HG02870 (cell line): ENCODE data around the gene ULK2.
A peak's percentile ranks its signal among the peaks of the same experiment; 100 is the strongest.
"Not testable (repeated sequence)": the region's sequence is repeated elsewhere in the genome, so short reads cannot be mapped to it uniquely, and the experiment has no call there.

Experiments
- ATAC-seq: cut with Tn5 transposase; IDR thresholded peaks from one replicate; pipeline ENCODE4 v1.9.1; 2021; ENCODE audit warnings: mild to moderate bottlenecking, moderate library complexity; ENCODE audit not compliant: unreplicated experiment

Gene ULK2

DNA sequence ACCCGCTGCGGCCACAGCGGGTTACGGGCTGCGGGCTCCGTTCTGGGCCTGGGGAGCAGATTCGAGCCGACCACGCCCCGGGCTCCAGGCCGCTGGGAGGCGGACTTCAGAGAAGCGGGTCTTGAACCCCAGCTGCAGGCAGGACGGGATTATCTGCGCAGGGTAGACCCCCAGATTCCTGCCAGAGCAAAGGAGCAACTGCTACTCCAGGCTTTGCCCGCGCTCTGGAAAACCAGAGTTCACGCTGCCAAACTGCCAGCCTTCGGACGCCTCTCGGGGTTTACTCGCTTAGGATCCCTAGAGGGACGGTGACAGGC is 301 bp upstream of the ULK2 start:
- no peak for ATAC-seq

DNA sequence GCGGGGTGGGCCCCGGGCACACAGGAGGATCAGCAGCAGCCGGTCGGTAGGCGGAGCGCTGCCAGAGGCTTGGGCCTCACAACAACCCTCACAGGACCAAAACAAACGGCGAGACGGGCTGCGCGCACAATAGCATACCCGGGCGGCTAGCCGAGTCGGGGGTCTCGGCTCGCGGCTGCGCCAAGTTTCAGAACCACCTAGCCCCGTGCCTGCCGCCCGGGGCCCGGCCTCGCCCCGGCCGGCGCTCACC is 732 bp downstream of the ULK2 start:
- peak; percentile 42 for ATAC-seq

DNA sequence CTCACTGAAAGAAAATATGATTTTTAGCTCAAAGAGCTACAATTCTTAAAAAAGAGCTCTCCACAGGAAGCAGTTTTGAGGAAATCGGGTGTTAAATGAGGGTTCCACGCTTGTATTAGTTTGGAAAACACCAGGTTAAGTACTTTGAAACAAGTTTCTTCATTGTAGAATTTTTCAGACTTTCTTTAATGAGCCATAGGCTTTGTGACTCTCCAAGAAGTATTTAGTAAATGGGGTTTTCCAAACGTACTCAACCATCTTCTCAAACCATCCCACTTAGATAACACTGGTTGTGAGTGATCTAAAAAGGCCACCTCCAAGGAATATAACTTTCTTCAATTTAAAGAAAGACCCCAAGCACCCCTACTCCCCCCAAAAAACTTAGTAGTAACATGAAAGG is 2.7 kb downstream of the ULK2 start:
- no peak for ATAC-seq

DNA sequence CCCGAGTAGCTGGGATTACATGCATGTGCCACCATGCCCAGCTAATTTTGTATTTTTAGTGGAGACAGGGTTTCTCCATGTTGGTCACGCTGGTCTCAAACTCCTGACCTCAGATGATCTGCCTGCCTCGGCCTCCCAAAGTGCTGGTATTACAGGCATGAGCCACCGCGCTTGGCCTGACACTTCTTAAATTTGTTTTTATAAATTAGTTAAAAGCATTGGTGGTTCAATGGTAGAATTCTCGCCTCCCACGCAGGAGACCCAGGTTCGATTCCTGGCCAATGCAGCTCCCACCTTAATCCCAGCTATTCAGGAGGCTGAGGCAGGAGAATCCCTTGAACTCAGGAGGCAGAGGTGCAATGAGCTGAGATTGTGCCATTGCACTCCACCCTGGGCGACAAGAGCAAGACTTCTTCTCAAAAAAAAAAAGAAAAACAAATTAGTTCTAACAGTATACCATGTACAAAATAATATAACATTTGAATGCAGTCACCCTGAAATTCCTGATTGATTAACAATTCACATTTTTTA is 7.0 kb downstream of the ULK2 start:
- ATAC-seq, result not testable (repeated sequence)

DNA sequence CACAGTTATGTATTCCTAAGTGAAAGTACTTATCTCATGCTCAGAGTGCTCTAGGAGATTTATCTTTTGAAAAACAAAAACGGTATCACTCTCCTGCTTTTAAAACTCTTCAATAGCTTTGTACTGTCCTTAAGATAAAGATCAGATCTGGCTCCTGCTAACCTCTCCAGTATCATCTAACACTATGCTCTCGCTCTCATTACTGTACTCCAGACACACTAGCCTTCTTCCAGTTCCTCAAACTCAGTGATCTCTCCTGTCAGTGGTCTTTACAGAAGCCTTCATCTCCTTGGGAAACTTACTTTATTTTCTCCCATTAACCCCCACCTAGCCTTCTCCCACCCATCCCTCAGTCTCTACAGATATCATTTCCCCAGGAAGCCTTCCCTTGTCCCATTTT is 10.1 kb downstream of the ULK2 start:
- ATAC-seq, result no peak

DNA sequence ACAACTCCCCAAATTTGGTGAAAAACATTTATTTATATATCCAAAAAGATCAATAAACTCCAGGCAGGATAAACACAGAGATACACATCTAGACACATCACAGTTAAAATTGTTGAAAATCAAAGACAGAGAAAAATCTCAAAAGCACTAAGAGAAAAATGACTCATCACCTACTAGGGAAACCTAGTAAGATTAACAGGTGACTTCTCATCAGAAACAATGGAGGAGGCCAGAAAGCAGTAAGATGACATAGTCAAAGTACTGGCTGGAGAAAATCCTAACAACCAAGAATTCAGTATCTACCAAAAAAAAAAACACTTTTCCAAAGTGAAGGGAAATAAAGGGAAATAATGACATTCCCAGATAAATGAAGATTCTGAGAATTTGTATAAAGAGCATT is 33.8 kb downstream of the ULK2 start:
- ATAC-seq, result no peak

DNA sequence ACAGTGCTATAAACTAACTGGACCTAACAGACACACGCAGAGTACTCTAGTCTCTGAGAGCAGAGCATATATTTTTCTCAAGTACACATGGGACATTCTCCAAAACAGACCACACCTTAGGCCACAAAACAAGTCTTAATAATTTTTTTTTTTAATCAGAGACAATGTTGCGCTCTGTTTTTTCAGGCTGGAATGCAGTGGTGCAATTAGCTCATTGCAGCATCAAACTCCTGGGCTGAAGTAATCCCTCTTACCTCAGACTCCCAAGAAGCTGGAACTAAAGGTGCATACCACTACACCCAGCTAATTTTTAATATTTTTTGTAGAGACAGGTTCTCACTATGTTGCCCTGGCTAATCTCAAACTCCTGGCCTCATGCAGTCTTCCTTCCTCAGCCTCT is 37.7 kb downstream of the ULK2 start:
- ATAC-seq, result no peak

DNA sequence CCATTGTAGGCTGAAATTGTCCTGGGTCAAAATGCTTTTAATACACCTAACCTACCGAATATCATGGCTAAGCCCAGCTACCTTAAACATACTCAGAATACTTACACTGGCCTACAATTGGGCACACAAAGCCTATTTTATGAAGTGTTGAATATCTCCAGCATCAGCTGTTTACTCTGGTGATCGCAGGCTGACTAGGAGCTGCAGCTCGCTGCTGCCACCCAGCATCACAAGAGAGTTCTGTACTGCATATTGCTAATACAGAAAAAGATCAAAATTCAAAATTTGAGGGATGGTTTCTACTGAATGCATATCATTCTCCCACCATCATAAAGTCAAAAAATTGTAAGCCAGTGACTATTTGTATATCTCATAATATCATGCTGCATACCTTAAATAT is 55.3 kb downstream of the ULK2 start:
- ATAC-seq, result no peak

DNA sequence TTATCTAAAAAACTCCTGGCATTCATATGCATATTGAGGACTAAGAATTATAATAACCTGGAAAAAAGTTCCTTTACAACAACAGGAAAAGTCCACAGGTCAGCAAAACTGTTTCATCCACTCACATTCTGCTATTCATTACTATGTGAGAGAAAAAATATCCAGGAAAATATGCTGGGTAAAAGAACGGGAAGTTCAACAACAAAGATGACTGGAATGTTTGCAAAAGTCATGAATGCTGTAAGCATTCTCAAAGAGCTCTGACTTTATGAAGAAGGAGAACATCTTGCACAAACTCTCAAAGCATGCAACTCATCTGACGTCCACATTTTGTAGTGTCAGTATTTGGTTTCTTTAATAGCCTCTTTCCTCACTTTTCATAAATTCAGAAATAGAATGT is 62.7 kb downstream of the ULK2 start:
- ATAC-seq, result no peak

DNA sequence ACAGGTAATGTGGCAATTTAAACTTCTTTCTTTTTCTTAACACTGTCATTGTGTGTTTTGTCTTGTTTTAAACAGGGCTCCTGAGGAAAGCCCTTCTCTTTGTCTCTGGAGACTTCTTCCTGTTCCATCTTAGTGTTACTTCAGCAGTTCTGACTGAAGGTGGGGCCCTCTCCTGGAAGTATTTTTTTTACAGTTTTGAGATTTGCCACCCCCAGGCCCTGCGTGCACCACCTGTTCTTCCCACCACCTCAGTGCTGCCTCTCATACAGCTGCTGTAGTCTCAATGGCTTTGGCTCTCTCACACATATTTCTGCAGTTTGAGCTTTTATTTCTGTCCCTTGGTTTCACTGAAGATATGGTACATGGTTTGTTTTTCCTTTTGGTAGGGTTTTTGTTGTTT is 67.2 kb downstream of the ULK2 start:
- no peak for ATAC-seq

DNA sequence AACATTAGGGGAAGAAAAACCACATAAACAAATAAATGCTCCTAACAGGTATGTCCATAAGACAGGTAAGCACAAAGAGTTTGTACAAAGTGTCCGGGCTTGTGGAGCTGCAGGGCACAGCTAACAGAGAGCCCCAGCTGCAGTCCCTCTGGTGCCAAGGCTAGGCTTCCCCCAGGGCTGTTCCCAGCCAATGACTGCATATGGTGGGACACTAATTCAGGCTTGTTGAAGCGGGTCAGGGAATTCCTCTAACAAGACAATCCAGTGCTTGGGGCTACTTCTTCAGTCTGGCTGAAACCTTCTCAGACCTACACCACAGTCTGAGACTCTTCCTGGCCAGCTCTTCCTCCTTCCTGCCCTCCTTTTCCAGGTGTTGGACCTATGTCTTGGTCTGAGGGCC is 67.9 kb downstream of the ULK2 start:
- ATAC-seq, result no peak

DNA sequence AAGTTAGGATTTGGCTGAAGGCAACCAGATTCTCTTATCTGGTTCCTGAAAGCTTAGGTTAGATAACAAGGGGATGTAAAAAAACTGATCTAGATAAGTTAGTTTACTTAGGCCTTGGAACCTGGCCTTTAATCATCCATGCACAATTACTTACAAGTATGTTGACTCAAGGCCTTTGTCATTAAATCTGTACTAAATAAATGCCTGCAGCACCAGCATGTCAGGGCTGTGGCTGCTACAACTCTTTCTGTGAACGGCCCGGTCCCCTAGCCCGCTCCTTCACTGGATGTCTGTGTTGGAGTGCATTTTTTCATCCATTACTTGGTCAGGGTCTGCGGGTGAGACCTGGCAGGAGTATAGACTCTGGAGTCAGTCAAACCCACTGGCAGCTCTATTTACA is 71.3 kb downstream of the ULK2 start:
- ATAC-seq, result no peak

DNA sequence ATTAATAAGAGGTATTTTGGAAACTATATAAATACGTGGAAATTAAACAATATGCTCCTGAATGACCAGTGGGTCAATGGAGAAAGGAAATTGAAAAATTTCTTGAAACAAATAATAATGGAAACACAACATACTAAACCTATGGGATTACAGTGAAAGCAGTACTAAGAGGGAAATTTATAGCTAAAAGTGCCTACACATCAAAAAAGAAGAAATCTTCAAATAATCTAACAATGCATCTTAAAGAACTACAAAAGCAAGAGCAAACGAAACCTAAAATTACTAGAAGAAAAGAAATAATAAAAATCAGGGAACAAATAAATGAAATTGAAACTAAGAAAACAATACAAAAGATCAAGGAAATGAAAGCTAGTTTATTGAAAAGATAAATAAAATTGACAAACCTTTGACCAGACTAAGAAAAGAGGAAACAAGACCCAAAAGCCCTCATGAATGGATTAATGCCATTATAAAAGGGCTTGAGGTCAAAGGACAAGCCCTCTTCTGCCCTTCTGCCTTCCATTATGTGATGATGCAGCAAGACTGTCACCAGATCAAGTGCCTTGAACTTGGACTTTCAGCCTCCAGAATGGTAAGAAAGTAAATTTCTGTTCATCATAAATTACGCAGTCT is 75.7 kb downstream of the ULK2 start:
- no peak for ATAC-seq

DNA sequence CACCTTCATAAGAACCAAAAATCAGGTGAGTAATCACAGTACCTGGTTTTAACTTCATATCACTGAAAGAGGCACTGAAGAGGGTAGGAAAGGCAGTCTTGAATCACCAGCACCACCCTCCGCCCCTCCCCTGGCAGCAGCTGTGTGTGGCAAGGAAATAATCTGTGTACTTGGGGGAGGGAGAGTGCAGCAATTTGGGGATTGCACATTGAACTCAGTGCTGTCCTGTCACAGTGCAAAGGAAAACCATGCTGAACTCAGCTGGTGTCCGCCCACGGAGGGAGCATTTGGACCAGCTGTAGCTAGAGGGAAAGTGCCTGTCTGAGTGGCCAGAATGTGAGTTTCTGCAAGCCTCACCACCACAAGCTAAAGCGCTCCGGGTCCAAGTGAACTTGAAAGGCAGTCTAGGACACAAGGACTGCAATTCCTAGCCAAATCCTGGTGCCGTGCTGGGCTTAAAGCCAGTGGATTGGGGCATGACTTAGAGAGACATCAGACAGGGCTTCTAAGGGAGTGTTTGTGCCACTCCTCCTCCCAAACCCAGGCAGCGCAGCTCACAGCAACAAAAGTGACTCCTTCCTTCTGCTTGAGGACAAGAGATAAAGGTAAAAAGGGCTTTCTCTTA is 79.9 kb downstream of the ULK2 start:
- ATAC-seq, result no peak

DNA sequence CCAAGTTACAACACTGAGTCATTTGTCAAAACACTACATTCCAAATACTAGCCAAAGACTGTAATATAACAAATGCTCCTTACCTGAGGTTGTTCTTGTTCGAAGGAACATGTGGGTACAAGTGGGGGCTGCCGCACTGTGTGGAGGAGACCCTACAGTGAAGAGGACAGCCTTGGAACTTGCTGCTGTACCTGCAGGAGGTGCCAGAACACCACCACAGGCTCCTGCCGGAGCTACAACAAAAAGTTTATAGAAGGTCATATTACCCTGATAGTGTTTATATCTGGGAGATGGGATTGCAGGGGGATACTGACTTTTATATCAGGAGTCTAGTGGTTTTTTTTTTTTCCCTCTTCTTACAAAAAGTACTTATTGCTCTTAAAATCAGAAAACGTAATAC is 81.9 kb downstream of the ULK2 start:
- no peak for ATAC-seq

DNA sequence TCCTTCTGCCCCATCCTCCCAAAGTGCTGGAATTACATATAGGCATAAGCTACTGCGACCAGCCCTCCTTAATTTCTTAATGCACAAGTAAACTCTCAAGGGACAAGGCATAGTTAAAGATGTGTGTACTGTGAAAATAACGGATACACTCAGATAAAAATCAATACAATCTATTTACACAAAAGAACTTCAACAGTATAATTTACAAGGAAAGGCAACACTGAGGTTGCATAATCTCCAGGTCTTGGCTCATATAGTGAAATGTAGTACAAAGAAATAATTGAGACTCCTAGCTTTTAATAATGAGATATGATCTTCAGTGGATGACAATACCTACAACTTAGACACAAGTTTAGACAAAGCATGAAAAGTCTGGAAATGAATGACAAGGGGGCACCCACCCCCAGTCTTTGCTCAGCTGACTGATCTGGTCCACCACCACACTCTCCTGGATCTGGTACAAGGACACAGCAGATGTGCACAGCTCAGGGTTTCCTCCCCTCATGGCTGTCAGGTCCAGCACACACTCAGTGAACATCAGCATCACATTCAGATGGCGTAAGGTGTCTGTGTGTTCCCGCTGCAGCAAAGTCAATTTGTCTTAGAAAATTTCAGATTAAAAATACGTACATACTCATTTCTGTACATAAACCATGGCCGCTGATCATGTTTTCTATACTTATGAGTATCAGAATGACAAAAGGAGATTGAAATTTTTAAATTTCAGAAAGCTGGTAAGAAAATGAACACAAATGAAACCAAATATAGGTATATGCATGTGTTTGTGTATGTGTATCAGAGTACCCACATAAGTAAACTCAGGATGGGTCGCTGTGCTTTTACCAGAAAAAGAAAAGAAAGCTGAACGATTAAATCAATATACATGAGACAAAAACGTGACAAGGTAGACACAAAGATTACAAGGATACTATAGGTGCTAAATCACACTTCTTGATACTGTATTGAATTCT is 86.0 kb downstream of the ULK2 start:
- no peak for ATAC-seq

DNA sequence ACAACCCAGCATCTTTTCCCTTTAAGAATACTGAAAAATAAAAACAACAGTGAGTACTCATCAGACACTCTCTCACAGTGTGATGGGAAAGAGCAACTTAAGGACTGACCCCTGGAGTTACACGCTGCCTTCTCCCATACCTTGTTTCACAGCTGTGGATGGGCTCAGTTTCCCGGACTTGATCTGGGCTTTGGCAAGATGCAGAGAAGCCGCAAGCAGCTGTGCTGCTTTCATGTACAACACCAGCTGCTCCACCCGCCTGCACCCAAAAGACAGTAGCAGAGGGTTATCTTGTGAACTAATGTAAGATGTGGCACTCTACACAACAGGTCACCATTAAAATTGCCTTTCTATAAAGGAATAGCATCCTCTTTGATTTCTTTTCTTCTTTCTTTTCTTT is 86.9 kb downstream of the ULK2 start:
- ATAC-seq, result no peak

DNA sequence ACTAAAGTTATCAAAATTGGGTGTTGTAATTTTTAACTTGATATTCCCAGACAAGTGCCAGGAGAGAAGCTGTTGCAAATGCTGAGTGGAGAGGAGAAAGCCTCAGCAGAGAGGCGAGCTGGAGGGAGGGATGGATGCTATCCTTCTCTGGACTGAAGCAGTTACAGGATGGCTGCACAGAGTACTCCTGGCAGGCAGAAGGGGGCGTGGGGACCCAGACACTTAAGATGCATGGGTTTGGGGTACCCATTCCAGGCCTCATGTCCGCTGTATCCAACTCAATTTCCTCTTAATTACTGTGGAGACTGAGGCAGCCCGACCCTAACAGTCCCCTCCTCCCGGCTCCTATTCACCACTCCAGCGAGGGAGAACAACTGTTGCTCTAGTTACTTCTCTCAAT is 94.2 kb downstream of the ULK2 start:
- no peak for ATAC-seq

DNA sequence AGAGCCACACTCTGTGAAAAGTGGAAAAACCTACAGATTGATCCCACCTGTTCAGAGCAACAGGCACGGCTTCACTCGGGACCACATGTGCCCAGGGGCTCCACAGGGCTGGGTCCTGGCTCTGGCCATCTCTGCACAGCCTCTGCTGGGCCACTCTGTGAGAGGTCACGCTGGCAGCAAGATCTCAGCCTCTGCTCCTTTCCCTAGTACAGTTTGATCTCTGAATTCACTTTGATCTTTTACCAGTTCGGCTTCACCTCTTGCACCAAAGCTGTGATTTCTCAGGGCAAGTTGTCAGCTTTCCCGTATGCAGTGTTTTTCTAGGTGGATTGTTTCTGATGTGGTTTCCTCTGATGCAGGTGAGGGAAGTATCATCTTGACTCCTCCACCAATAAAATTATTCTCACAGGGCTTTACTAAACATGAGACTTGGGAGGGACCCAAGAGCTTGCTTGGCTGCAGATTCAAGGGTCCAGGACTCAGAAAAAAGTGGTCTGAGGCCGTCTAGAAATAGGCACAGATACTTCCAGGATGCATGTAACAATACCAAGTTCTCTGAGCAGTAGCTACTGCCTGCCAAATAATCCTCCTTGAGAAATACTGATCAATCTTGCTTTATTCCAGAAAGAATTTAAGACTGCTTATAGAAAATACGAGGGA is 95.6 kb downstream of the ULK2 start:
- ATAC-seq, result no peak

DNA sequence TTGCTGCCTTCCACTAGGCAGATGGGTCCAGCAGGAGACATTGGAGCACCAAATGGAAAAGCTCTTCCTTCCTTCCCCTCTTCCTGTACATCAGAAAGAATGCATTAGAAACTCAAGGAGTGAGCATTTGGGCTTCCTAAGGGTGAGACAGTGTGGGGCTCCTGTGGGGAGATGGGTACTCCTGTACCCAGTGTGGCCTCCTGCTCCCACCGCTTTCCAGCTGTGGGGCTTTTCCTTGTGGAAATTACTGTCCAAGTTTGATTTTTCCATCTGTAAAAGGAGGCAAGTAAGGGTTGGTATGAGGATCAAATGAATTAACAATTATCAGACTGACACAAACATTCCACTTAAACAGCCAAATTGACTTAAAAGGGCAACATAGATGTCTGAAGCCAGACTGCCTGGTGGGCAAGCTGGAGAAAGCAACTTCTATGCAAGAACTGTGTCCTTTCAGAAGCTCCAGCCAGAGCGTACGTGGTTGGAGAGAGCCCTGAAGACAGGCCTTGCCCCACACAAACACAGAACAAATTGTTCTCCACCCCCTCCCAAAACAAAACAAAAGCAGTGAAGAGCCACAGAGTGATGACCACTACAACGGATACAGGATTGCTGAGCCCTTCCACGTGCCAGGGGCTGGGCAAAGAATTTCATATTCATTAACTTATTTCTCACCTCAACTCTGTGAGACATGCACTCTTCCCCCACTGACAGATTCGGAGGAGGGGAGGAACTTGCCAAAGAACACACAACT is 96.6 kb downstream of the ULK2 start:
- ATAC-seq, result no peak
